Bone marrow (tissue), 2 donors: ENCODE data around the gene POMGNT1.

Experiments
- DNase-seq, 2 donors: peaks; one replicate each; lab custom pipeline; 2025; lab: John Stamatoyannopoulos, UW

POMGNT1 gene

GRCh38 chr1:46210561-46210960 lies 12.3 kb upstream of the POMGNT1 start:
- no peak for DNase-seq

- DNase-seq = no peak
Measured at GRCh38 chr1:46206399-46206798, 8.2 kb upstream of the POMGNT1 start.

GRCh38 chr1:46205791-46206190 lies 7.6 kb upstream of the POMGNT1 start:
- no peak for DNase-seq

GRCh38 chr1:46205141-46205540 lies 6.9 kb upstream of the POMGNT1 start:
- DNase-seq = no peak

DNA sequence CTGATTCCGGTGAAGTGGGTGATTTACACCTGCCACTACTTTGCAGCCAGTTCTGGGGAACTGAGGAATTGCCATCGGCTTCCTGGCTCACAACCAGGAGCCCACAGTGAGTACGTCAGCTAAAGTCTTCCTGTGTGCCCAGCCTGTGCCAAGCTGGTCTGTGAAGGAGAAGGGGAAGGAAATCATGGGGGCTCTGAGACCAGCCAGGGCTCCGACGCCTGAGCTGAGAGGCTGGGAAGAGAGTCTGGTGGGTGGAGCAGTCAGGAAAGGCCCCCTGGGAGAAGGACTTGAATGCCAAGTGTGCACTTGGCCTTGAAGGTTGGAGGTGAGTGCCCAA lies 6.1 kb upstream of the POMGNT1 start:
- no peak for DNase-seq

DNA sequence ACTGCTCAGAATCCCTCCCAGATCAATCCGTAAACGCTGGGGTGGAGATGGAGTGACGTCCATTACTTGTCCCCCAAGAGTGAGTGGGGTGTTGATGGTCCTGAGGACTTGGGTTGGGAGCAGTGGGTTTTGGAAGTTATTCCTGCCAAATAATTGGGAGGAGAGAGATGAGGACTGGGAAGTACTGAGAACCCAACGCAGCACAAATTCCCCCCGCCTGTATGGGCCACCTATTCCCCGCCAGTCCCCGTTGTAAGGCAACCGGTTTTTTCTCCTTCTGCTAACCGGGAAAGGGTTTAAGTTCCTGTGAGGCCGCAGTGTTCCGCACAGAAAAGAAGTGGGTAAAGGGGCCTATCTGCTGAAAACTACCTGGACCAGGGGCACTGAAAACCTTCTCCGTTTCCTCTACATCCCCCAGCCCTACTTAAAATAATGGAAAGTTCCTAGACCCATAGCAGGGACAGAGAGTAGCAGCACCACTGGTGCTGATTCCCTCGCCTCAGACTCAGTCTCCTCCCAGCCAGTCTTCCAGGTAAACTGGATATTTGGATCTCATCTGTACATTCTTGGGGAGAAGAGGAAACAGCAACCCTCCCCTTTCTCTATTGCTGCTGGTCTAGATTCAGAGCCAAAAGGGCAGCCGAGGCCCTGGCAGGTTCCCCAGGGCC lies 5.6 kb upstream of the POMGNT1 start:
- no peak for DNase-seq

- DNase-seq = no peak
Measured at GRCh38 chr1:46199233-46199749, 1.1 kb upstream of the POMGNT1 start.

- no peak for DNase-seq
Measured at GRCh38 chr1:46197560-46197963, 672 bp downstream of the POMGNT1 start.

DNA sequence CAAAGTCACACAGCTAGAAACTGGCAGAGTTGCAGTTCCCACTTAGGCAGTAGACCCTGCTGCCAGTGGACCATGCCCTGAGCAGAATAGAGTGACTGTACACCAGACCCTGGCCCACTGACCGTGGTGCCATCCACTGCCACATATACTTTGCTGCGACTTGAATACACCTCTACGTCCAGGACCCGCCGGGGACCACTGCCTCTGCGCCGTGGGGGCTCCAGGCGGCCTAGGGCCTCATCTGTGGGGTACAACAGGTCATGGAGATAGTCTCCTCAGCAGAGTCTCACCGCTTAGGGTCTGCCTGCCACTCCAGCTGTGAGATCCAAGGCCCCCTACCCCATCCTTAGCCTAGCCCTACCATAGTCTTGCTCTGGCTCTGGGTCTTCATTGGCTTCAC lies 1.6 kb downstream of the POMGNT1 start:
- no peak for DNase-seq

DNA sequence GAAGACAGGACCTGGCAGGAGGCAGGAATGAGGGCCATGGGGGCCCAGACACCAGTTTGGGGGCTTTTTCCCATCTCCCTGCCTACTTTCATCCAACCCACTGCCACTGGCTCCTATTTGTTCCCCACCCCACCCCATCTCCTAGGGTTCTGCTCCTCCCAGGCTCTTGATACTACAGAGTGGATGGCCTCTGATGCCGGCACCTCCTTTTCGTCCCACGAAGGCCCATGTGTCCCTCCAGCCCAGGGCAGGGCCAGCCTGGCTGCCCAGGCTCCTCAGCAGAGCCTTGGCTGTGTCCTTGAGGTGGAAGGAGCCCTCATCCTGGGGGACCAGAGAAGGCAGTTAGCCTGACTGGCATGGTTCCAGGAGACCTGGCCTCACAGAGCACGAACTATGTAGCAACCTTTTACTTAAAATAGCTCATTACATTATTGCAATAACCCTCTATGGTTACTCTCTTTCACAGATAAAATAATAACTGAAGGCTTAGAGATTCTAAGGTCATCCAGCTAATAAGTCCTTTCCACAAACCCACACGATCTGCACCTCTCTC lies 3.5 kb downstream of the POMGNT1 start:
- no peak for DNase-seq

DNA sequence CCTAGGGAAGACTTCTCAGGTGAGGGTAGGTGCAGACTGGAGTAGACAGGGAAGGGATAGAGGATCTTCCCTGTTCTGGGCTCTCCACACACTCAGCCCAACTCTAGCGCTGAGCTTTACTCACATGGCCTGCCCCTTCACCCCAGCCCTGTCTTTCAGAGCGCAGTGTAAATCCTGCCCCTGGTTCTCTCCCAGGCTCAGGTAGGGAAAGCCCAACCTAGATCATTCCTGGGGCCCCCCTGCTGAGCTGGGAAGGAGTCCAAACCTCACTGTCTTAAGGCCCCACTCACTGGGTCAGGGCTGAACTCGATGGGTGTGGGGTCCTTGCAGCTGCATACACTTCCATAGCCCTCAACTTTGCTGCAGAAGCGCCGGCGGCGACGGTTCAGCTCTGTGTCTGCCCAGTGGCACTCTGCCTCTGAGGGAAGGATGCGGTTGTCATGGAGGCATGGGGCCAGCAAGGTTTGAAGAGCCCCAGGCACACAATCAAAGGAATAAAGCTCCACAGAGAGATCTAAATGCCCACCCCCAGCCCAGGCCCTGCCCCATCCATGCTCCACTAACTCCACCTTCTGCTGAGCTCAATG lies 4.2 kb downstream of the POMGNT1 start:
- no peak for DNase-seq

- no peak for DNase-seq
Measured at GRCh38 chr1:46193285-46193684, 4.9 kb downstream of the POMGNT1 start.

DNA sequence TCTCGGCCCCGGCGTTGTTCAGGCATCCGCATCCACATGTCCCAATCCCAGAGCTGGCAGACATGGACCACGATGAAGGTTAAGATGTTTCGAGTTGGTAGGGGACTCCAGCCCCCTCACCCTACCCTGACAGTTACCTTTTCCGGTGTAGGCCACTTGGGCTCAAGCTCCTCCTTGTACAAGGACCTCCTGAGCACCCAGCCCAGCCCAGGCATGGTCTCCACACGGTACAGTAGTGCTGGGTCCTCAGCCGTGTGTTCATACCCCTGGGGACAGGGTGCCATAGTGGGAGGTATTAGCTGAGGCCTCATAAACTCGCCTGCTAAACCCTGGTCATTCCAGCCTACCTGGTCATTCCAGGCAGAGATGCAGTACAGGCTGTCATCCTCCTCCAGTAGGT lies 6.1 kb downstream of the POMGNT1 start:
- DNase-seq = no peak

- no peak for DNase-seq
Measured at GRCh38 chr1:46191033-46191701, 7.1 kb downstream of the POMGNT1 start.

- DNase-seq = no peak
Measured at GRCh38 chr1:46190539-46190938, 7.7 kb downstream of the POMGNT1 start.

- no peak for DNase-seq
Measured at GRCh38 chr1:46188295-46189030, 9.8 kb downstream of the POMGNT1 start.

DNA sequence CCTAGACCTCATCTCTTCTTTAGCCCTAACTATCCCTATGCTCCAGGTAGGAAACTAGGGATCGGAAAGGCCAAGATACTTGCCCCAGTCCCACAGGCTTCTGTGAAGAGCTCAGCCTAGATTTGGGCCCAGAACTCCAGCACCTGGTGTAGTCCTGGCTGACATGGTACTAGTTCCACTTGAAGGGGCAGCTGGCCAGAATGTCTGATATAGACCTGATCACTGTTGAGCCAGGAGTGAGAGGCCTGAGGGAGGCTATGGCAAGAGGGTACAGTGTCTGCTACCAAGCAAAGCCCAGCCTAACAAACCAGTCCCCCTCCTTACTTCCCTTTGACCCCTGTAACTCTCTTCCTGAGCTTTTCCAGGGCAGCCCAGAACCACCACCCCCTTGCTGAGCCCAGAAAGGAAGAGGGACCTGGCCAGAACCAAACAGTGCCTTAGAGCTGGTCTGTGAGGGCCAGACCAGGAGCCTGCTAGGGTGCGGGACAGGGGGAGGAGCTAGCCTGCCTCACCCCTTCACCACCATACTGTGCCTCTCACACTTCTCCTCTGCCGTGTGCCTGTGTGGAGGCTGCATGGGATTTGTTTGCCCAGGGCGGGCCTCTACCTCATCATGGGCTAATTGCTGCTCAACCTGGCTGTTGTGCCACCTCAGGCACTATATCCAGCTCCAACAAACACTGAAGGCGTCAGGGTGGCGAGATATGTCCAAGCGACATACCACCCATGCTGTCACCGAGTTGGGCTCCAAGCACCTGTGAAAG lies 10.9 kb downstream of the POMGNT1 start:
- DNase-seq = no peak

DNA sequence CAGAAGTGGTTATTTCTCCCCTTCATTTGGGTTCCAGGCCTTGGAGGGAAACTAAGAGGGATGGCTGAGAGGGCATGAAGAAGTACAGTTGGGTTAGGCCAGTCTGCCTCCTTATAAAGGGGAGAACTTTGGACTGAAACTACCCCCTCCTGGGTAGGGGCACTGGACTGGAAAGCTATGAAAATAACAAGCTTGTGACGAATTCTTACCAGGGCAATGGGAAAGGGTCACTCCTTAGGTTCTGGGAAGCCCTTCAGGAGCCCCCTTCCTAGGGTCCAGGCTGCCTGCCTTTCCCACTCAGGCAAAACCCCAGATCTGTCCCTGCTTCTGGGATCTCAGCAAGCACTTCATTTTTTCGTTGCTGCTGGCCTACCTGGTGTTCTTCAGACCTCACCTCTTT lies 12.2 kb downstream of the POMGNT1 start:
- DNase-seq = no peak

DNA sequence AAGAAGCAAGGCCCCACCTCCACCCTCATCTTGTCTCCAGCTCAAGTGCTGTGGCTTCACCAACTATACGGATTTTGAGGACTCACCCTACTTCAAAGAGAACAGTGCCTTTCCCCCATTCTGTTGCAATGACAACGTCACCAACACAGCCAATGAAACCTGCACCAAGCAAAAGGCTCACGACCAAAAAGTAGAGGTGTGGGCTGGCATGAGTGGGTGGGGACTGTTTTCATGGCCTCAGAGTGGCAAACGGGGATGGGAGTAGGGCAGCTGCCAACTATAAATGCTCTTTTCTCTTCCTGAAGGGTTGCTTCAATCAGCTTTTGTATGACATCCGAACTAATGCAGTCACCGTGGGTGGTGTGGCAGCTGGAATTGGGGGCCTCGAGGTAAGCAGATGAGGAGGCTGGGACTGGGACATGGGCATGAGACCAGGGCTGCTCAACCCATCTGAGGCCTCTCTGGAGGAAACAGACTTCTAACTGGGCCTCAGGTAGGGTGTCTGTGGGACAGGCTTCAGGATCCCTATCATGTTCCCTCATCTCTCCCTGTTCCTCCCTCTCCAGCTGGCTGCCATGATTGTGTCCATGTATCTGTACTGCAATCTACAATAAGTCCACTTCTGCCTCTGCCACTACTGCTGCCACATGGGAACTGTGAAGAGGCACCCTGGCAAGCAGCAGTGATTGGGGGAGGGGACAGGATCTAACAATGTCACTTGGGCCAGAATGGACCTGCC lies 13.1 kb downstream of the POMGNT1 start:
- no peak for DNase-seq

- no peak for DNase-seq
Measured at GRCh38 chr1:46183926-46184557, 14.2 kb downstream of the POMGNT1 start.
